Measurements from ENCODE around the gene CHMP4B.

GRCh38 chr20:33785503-33785902, 25.6 kb upstream of the CHMP4B start:
- TF ChIP-seq CTCF (IDR thresholded peaks at IDR 0.05) (no peak), POLR2A (IDR thresholded peaks at IDR 0.05) (no peak)

Data from adrenal gland (tissue), 5 donors.